Smooth muscle cell (in vitro differentiated cells): ENCODE data around the gene LCP2. TPM values are rescaled to one million over a fixed set of nuclear protein-coding genes. Genes with fewer than 3 reads are reported as not detected.

Source experiments
- DNase-seq: peaks from one replicate; lab custom pipeline; 2025; ENCODE audit not compliant: unreplicated experiment; lab: John Stamatoyannopoulos, UW
- H2AFZ ChIP-seq: fragments of 200-600 bp; sonication (generic); 2 replicates; pipeline ENCODE4 v1.6.0; 2016; ENCODE audit warnings: antibody characterized with exemption, low read depth, mild to moderate bottlenecking
- H3F3A ChIP-seq: fragments of 200-600 bp; sonication (generic); 2 replicates; pipeline ENCODE4 v1.6.0; 2017; ENCODE audit warnings: antibody characterized with exemption, low read depth
- H3K27ac ChIP-seq: fragments of 200-600 bp; sonication (generic); 2 replicates; pipeline ENCODE4 v1.5.1; 2016; ENCODE audit warnings: low read depth, mild to moderate bottlenecking
- H3K27me3 ChIP-seq: fragments of 200-600 bp; sonication (generic); 2 replicates; pipeline ENCODE4 v1.6.1; 2016; ENCODE audit warnings: low read depth, mild to moderate bottlenecking
- H3K36me3 ChIP-seq: fragments of 200-600 bp; sonication (generic); 2 replicates; pipeline ENCODE4 v1.5.1; 2016; ENCODE audit warnings: low read depth
- H3K4me1 ChIP-seq: fragments of 200-600 bp; sonication (generic); 2 replicates; pipeline ENCODE4 v1.5.1; 2016; ENCODE audit warnings: low read depth
- H3K4me2 ChIP-seq: fragments of 200-600 bp; sonication (generic); 2 replicates; pipeline ENCODE4 v1.6.0; 2016; ENCODE audit warnings: mild to moderate bottlenecking
- H3K4me3 ChIP-seq: fragments of 200-600 bp; sonication (generic); 2 replicates; pipeline ENCODE4 v1.5.1; 2016; ENCODE audit warnings: mild to moderate bottlenecking
- H3K79me2 ChIP-seq: fragments of 200-600 bp; sonication (generic); 2 replicates; pipeline ENCODE4 v1.6.0; 2016; ENCODE audit warnings: low read depth, mild to moderate bottlenecking
- H3K9ac ChIP-seq: fragments of 200-600 bp; sonication (generic); 2 replicates; pipeline ENCODE4 v1.6.0; 2016; ENCODE audit warnings: low read depth
- H3K9me3 ChIP-seq: fragments of 200-600 bp; sonication (generic); replicated peaks from 2 replicates; pipeline ENCODE4 v1.5.1; 2016; ENCODE audit warnings: low read depth
- H4K20me1 ChIP-seq: fragments of 200-600 bp; sonication (generic); 2 replicates; pipeline ENCODE4 v1.6.0; 2016; ENCODE audit warnings: low read depth
- CTCF ChIP-seq: fragments of 200-600 bp; sonication (generic); IDR thresholded peaks from 2 replicates; pipeline ENCODE4 v1.5.1; 2017; ENCODE audit warnings: borderline replicate concordance, mild to moderate bottlenecking, antibody characterized with exemption; ENCODE audit not compliant: insufficient read depth, poor library complexity, severe bottlenecking
- WGBS: methylation state at CpG from one replicate; pipeline ENCODE4 v1.1.7; 2016; ENCODE audit warnings: low lambda C conversion rate; 5-methylcytosine and 5-hydroxymethylcytosine counted together
- polyA plus RNA-seq: library from polyadenylated mRNA; unstranded; fragments of >200 nt; fragmentation: Nextera tagmentation; extraction: Ambion mirVana; gene quantifications from 2 replicates; pipeline ENCODE4 v1.2.1, GENCODE V29; 2016
- total RNA-seq: library from RNA; depleted of rRNA; stranded (reverse); fragments of >200 nt; gene quantifications from 2 replicates; pipeline ENCODE4 v1.2.3, GENCODE V29; 2014

LCP2 gene
- total and polyA plus RNA-seq, 2 experiments from 2014 or later: 0.45 to 2.7 TPM

GRCh38 chr5:170223906-170224305 lies 73.7 kb downstream of the LCP2 start:
- 57% methylated on average over 5 of the region's 5 CpGs for WGBS
- Histone ChIP-seq H3K4me1 (peaks cover 30% of the 10 kb centered on the region), H3F3A (no peaks in the 10 kb centered on the region), H2AFZ (no peak overlapping the region), H3K27me3 (no peaks in the 10 kb centered on the region), H3K9me3 (no peaks in the 10 kb centered on the region), H3K9ac (no peak overlapping the region), H3K27ac (no peak overlapping the region), H3K79me2 (no peaks in the 10 kb centered on the region), H3K4me2 (no peak overlapping the region), H3K4me3 (no peak overlapping the region), H4K20me1 (no peaks in the 10 kb centered on the region), H3K36me3 (no peaks in the 10 kb centered on the region)
- no peak for DNase-seq
- TF ChIP-seq CTCF: no peak

- Histone ChIP-seq H3K79me2 (no peaks in the 10 kb centered on the region), H3K27ac (no peak overlapping the region), H3K4me1 (peaks cover 34% of the 10 kb centered on the region), H3K9me3 (no peaks in the 10 kb centered on the region), H4K20me1 (no peaks in the 10 kb centered on the region), H3K36me3 (no peaks in the 10 kb centered on the region), H3K27me3 (peaks cover 2% of the 10 kb centered on the region), H3K9ac (no peak overlapping the region), H3K4me2 (no peak overlapping the region), H2AFZ (no peak overlapping the region), H3K4me3 (no peak overlapping the region), H3F3A (no peaks in the 10 kb centered on the region)
- DNase-seq: no peak
- no peak for TF ChIP-seq CTCF
These were observed 74.2 kb downstream of the LCP2 start for GRCh38 chr5:170223360-170223759.

GRCh38 chr5:170221327-170221741 lies 76.2 kb downstream of the LCP2 start:
- Histone ChIP-seq H3K27me3 (peaks cover 6% of the 10 kb centered on the region), H3K9ac (no peak overlapping the region), H3K36me3 (no peaks in the 10 kb centered on the region), H3K4me3 (no peak overlapping the region), H3K27ac (no peak overlapping the region), H3F3A (no peaks in the 10 kb centered on the region), H3K9me3 (no peaks in the 10 kb centered on the region), H2AFZ (no peak overlapping the region), H4K20me1 (no peaks in the 10 kb centered on the region), H3K4me1 (peaks cover 34% of the 10 kb centered on the region), H3K4me2 (no peak overlapping the region), H3K79me2 (no peaks in the 10 kb centered on the region)
- 36% methylated on average over 6 of the region's 6 CpGs for WGBS
- peak; percentile 15 for TF ChIP-seq CTCF
- DNase-seq: no peak

- no peak overlapping the region for H3K27ac ChIP-seq
- 70% methylated on average over 2 of the region's 2 CpGs for WGBS
These were observed 77.4 kb downstream of the LCP2 start for GRCh38 chr5:170220191-170220590.

More at GRCh38 chr5:170220191-170220590, 77.4 kb downstream of the LCP2 start:
- Histone ChIP-seq H3K9ac (no peak overlapping the region), H3K4me1 (peaks cover 34% of the 10 kb centered on the region), H3F3A (no peaks in the 10 kb centered on the region), H4K20me1 (no peaks in the 10 kb centered on the region), H3K9me3 (no peaks in the 10 kb centered on the region), H2AFZ (no peak overlapping the region), H3K36me3 (no peaks in the 10 kb centered on the region), H3K27me3 (peaks cover 6% of the 10 kb centered on the region), H3K4me2 (no peak overlapping the region), H3K4me3 (no peak overlapping the region), H3K79me2 (no peaks in the 10 kb centered on the region)
- no peak for TF ChIP-seq CTCF
- DNase-seq: no peak
